ENCODE measurements around the gene PLOD3.
A peak's percentile ranks its signal among the peaks of the same experiment; 100 is the strongest.

DNA sequence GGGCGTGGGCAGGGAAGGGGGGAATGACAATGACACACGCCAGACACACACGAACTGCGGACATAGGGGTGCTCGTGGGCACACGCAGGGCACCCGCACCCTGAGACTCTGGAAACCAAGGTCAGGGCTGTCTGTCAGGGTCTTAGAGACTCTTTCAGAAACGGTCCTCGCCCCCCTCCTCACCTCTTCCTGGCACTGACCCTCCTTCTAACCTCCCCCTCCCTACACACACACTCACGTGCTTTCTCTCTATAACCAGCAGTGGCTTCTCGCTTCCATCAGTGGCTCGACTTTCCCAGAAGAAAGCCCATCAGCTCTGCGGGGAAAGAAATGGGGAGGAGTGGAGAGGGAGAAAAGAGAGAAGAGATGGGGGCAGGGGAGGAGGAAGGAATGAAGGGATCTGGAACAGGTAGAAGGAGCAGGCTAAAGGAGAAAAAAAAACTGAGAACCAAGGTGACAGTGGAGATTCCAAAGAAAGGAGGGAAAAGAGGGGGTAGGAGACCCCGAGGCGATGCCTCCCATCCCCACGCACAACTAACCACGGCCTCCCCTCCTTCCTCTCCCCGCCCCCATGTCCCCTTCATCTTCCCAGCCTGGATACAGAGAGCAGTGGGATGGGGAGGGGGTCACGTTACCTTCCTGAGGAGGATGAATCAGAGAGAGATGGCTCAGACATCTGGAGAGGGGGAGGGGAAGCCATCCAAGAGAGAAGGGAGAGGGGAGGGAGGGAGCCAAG, 50.3 kb downstream of the PLOD3 start:
- TF ChIP-seq, protein P1, sequence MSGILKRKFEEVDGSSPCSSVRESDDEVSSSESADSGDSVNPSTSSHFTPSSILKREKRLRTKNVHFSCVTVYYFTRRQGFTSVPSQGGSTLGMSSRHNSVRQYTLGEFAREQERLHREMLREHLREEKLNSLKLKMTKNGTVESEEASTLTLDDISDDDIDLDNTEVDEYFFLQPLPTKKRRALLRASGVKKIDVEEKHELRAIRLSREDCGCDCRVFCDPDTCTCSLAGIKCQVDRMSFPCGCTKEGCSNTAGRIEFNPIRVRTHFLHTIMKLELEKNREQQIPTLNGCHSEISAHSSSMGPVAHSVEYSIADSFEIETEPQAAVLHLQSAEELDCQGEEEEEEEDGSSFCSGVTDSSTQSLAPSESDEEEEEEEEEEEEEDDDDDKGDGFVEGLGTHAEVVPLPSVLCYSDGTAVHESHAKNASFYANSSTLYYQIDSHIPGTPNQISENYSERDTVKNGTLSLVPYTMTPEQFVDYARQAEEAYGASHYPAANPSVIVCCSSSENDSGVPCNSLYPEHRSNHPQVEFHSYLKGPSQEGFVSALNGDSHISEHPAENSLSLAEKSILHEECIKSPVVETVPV (CRISPR knock-in tag; IDR thresholded peaks at IDR 0.05) = 0 out of 2 replicates have a peak, but pooled peaks have one; percentile 63
- TF ChIP-seq GLIS3 (CRISPR knock-in tag; IDR thresholded peaks at IDR 0.05) = no peak
- TF ChIP-seq ARNTL (CRISPR knock-in tag; IDR thresholded peaks at IDR 0.05; ENCODE audit: borderline replicate concordance, low read depth) = no peak
- TF ChIP-seq BACH2 (CRISPR knock-in tag; IDR thresholded peaks at IDR 0.05; ENCODE audit: borderline replicate concordance) = no peak
